D721Med (cell line): ENCODE results near the gene RPS19BP1.

Experiments
- DNase-seq: peaks from one replicate; pipeline ENCODE4 v3.0.0; 2011; ENCODE audit warnings: low spot score; ENCODE audit not compliant: insufficient read length
- FAIRE-seq: peaks from 2 replicates; lab custom pipeline; 2011; peaks lifted over from hg19 to GRCh38; lab: Jason Lieb, UNC
- CTCF ChIP-seq: IDR thresholded peaks from 2 replicates; pipeline ENCODE4 v1.5.1; 2012; ENCODE audit warnings: mild to moderate bottlenecking, control low read depth; ENCODE audit not compliant: insufficient read depth; ENCODE audit errors: missing control alignments

RPS19BP1 gene

GRCh38 chr22:39489094-39490068, 43.2 kb downstream of the RPS19BP1 start:
- FAIRE-seq (no peak), DNase-seq (no peak)

GRCh38 chr22:39488563-39489083, 43.9 kb downstream of the RPS19BP1 start:
- TF ChIP-seq CTCF = no peak
- no peak for FAIRE-seq
- no peak for DNase-seq

More at GRCh38 chr22:39489094-39490068, 43.2 kb downstream of the RPS19BP1 start:
- TF ChIP-seq CTCF = no peak

GRCh38 chr22:39487826-39488520, 44.6 kb downstream of the RPS19BP1 start:
- DNase-seq = no peak
- no peak for FAIRE-seq
- TF ChIP-seq CTCF = no peak

- no peak for DNase-seq
- TF ChIP-seq CTCF = no peak
- FAIRE-seq = no peak
Observed at GRCh38 chr22:39486951-39487825, 45.4 kb downstream of the RPS19BP1 start.

GRCh38 chr22:39482768-39483167, 49.8 kb downstream of the RPS19BP1 start:
- FAIRE-seq (no peak), DNase-seq (no peak)
- TF ChIP-seq CTCF = no peak

GRCh38 chr22:39481595-39481994, 51.0 kb downstream of the RPS19BP1 start:
- no peak for TF ChIP-seq CTCF
- FAIRE-seq (no peak), DNase-seq (no peak)
